Measurements from ENCODE around the gene CHD2. TPM values are rescaled to one million over a fixed set of nuclear protein-coding genes. Genes with fewer than 3 reads are reported as not detected.
"Not testable (repeated sequence)": the region's sequence is repeated elsewhere in the genome, so short reads cannot be mapped to it uniquely, and the experiment has no call there.

Gene CHD2
- total and polyA plus RNA-seq, 2 donors = 29.9 to 210 TPM

DNA sequence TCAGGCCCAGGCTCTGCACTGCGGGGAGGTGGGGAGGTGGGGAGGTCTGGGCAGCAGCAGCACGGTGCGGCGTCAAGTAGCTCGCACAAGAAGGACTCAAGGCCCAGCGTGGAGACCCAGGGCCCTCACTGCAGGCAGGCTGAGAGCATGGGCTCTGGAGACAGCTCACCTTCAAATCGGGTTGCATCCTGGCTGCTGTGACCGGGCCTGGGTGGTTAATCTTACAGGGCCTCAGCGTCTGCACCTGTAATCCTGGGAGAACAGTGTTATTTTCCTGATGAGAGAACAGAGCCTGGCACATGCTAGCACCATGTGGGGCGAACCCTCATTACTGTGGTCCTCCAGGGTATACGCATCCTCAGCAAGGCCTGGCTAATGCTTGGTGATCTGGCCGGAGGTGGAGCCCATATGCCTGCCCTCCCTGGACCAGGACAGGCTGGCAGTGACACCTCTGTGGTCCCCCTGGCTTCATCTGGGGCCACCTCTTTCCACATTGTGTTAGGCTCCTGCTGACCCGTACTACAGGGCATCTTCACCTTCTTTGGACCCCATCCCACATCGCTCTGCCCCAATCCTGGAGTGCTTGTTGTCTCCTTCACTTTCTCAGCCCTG is 133.4 kb downstream of the CHD2 start:
- DNase-seq (ENCODE audit: extremely low spot score) = no peak
- Histone ChIP-seq H3K4me1 (ENCODE audit: insufficient read depth) (no peaks in the 10 kb centered on the region), H3K4me3 (ENCODE audit: low read depth, low read length) (no peak overlapping the region), H3K36me3 (ENCODE audit: insufficient read depth) (no peaks in the 10 kb centered on the region), H3K27ac (ENCODE audit: low read depth) (no peak overlapping the region)
- WGBS = 94% methylated on average over 14 of the region's 14 CpGs

DNA sequence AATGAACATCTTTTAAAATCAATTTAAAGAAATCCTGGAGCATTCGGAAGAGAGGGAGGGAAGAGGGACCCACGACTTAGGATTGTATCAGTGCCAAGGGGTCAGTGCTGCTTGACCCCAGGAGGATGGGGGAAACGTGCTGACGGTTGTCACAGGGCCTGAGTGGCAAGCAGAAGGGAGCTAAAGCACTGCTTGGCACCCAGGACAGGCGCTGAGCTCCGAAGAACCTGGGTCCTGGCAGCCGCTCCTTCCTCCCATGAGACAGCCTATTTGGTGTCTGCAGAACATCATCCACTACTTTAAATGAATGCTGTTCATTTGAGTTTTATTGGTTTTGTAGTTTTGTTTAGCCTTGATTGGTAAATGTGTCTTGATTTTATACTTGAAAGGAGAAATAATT is 134.4 kb downstream of the CHD2 start:
- no peak overlapping the region for H3K4me3 ChIP-seq (ENCODE audit: low read depth, low read length)
- H3K4me1 ChIP-seq (ENCODE audit: insufficient read depth) = no peaks in the 10 kb centered on the region
- H3K36me3 ChIP-seq (ENCODE audit: insufficient read depth) = no peaks in the 10 kb centered on the region
- WGBS = 76% methylated on average over 7 of the region's 7 CpGs
- DNase-seq (ENCODE audit: extremely low spot score) = no peak
- no peak overlapping the region for H3K27ac ChIP-seq (ENCODE audit: low read depth)

DNA sequence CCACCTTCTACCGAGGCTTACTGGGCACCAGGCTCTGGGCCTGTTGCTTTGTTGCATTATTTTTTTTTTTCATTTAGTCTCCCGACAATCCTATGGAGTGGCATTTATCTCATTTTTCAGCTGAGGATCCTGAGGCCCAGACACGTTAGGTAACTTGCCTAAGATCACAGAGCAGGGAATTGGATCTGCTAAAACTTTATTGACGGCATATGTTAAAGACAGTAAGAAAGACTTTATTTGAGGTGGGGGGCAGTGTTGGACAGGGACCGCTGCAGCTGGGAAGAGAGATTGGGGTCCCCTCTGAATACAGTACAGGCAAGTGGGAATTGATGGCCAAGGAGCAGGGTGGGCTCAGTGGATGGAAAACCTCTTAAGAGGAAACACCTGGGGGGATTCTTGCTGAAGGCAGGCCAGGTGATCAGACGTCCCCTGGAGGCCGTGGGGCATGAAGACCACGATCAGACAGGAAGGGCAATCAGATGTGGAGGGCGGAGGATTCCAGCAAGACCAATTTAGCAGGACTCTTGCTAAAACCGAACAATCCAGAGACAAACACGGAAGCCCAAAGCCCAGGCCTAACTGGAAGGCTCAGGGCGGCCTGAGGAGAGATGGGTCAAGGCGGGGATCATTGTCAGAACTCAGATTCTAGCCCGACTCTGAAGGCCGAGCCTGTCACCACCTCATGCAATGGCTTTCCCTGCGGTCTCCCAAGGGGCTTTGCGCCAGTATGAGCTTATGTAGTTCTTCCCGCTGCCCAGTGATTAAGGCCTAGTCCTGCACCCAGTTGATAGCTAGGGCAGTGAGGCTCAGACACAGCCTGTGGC is 135.2 kb downstream of the CHD2 start:
- DNase-seq (ENCODE audit: extremely low spot score) = no peak
- Histone ChIP-seq H3K4me1 (ENCODE audit: insufficient read depth) (no peaks in the 10 kb centered on the region), H3K27ac (ENCODE audit: low read depth) (no peak overlapping the region), H3K36me3 (ENCODE audit: insufficient read depth) (no peaks in the 10 kb centered on the region), H3K4me3 (ENCODE audit: low read depth, low read length) (no peak overlapping the region)
- WGBS = 86% methylated on average over 18 of the region's 18 CpGs

DNA sequence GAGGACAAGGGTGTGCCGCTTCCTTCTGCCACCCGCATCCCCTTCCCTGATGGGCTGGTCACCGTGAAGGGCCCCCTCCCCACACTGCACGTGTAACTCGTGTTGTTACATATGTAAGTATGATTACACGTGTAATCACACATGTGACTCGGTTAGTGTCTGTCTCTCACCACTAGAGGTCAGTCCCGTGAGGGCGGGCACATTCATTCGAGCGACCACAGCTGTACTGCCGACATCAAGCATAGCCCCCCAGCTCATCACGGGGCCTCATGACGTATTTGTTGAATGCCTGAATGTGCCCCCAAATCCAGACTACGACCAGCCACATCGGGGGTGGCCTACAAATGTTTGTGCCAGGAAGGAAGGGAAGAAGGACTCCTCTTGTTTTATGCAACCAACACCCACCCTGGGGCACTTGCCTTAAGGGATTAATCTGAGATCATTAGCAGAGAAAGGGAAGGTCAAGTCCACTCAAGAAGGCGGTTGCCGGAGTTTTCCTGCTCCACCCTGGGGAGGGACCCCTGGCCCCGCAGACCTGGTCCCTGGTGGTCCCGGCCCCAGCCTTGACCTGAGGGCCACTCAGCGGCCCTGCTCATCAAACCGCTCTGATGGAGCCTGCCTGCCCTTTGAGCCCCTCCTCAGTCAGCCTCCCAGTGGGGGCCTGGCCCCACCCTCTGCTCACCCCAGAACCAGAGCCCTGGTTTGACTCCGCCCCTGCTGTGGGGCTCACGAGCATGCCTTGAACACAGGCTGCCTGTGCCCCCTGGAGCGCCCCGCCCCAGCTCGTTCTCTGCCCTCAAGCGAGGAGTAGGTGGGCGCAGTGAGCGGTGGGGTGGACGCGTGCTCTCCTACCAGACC is 136.1 kb downstream of the CHD2 start:
- 72% methylated on average over 32 of the region's 32 CpGs for WGBS
- H3K36me3 ChIP-seq (ENCODE audit: insufficient read depth) = no peaks in the 10 kb centered on the region
- H3K4me3 ChIP-seq (ENCODE audit: low read depth, low read length) = no peak overlapping the region
- H3K27ac ChIP-seq (ENCODE audit: low read depth) = no peak overlapping the region
- no peaks in the 10 kb centered on the region for H3K4me1 ChIP-seq (ENCODE audit: insufficient read depth)
- no peak for DNase-seq (ENCODE audit: extremely low spot score)

DNA sequence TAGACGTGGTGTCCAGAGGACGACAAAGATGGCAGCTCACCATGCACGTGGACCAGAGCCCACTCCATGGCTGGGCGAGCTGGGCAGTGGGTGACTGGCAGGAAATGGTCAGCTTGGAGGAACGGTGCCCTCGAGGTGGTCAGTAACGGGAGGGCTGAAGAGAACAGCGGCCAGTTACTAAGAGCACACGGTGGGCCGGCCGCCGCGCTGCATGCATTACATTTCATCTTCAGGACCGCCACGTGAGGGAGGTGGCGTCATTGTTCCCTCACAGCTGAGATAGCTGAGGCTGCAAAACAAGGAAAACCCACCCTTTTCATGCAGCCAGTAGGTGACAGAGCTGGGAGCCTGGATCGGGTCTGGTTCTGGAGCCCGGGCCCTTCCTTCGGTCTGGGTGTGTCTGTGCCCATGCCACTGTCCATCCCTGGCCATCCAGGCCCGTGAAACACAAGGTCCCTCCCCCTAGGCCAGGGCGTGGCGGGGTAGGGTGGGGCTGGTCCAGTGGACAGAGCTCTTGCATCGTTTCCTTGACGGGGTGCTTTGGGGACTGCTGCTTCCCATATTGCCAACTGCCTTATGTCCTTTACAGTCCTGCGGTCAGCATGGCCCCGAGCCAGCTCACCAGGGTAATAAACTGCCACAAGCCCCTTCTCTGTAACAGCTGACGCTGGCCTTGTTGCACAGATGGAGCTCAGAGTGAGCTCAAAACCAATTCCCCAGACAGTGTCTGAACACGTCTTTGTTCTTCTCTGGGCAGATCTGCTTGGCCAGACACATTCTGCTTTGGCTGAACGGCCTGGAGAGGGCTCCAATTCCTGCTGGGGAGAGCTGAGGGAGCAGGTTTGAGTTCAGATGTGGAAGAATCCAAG is 137.1 kb downstream of the CHD2 start:
- WGBS = 73% methylated on average over 29 of the region's 29 CpGs
- Histone ChIP-seq H3K36me3 (ENCODE audit: insufficient read depth) (no peaks in the 10 kb centered on the region), H3K4me1 (ENCODE audit: insufficient read depth) (no peaks in the 10 kb centered on the region), H3K4me3 (ENCODE audit: low read depth, low read length) (no peak overlapping the region), H3K27ac (ENCODE audit: low read depth) (no peak overlapping the region)
- peak; percentile 59 for DNase-seq (ENCODE audit: extremely low spot score)

DNA sequence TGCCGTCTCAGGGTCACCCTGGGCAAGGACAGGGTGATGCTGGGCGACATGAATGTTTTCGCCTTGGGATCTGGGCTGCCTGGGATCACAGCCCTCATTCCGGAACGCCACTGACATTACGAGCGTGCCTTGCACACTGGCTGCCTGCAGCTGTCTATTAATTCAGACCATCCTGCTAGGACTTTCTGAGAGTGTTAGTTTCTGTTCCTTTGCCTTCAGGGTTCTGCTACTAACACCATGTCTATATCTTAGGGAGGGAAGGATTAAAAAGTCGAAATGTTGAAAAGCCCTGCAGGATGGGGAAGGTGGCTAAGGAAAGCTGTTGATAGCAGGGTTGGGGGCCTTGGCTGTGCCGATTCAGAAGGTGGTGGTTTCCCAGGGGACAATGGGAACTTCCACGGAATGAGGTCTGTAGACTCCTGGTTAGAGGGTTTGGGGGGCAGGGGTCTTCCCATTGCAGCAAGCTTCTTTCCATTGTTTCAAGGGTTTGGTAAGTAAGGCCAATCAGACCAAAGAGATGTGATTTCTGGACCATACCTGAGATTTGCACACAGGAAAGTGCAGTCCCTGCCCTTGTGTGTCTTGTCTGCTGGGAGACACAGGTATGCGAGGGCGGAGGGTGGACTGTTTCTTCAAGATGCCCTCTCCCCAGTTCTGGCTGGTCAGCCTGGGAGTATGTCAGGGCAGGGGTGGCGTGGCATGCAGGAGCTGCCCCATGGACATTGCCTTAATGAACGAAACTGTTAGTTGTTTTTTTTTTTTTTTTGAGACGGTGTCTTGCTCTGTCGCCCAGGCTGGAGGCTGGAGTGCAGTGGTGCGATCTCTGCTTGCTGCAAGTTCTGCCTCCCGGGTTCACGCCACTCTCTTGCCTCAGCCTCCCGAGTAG is 137.9 kb downstream of the CHD2 start:
- H3K4me3 ChIP-seq (ENCODE audit: low read depth, low read length) = no peak overlapping the region
- H3K27ac ChIP-seq (ENCODE audit: low read depth) = no peak overlapping the region
- H3K36me3 ChIP-seq (ENCODE audit: insufficient read depth) = no peaks in the 10 kb centered on the region
- DNase-seq (ENCODE audit: extremely low spot score) = no peak
- 74% methylated on average over 20 of the region's 20 CpGs for WGBS
- H3K4me1 ChIP-seq (ENCODE audit: insufficient read depth) = no peaks in the 10 kb centered on the region

DNA sequence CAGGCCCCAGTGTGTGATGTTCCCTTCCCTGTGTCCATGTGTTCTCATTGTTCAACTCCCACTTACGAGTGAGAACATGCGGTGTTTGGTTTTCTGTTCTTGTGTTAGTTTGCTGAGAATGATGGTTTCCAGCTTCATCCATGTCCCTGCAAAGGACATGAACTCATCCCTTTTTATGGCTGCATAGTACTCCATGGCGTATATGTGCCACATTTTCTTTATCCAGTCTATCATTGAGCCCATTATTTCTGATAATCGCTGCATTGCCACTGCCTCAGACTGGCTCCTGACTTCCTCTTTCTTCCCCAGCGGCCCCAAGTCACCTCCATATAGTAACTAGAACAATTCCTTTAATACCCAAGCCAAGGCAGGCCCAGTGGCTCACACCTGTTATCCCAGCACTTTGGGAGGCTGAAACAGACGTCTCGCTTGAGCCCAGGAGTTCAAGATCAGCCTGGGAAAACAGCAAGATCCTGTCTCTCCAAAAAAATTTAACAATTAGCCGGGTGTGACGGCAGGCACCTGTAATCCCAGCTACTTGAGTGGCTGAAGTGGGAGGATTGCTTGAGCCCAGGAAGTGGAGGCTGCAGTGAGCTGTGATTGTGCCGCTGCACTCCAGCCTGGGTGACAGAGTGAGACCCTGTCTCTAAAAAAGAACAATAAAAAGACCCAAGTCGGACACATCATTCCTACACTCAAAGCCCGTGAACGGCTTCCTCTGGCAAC is 139.6 kb downstream of the CHD2 start:
- not testable (repeated sequence) for H3K4me1 ChIP-seq (ENCODE audit: insufficient read depth); H3K27ac ChIP-seq (ENCODE audit: low read depth); H3K36me3 ChIP-seq (ENCODE audit: insufficient read depth); DNase-seq (ENCODE audit: extremely low spot score); H3K4me3 ChIP-seq (ENCODE audit: low read depth, low read length)
- 91% methylated on average over 13 of the region's 13 CpGs for WGBS

DNA sequence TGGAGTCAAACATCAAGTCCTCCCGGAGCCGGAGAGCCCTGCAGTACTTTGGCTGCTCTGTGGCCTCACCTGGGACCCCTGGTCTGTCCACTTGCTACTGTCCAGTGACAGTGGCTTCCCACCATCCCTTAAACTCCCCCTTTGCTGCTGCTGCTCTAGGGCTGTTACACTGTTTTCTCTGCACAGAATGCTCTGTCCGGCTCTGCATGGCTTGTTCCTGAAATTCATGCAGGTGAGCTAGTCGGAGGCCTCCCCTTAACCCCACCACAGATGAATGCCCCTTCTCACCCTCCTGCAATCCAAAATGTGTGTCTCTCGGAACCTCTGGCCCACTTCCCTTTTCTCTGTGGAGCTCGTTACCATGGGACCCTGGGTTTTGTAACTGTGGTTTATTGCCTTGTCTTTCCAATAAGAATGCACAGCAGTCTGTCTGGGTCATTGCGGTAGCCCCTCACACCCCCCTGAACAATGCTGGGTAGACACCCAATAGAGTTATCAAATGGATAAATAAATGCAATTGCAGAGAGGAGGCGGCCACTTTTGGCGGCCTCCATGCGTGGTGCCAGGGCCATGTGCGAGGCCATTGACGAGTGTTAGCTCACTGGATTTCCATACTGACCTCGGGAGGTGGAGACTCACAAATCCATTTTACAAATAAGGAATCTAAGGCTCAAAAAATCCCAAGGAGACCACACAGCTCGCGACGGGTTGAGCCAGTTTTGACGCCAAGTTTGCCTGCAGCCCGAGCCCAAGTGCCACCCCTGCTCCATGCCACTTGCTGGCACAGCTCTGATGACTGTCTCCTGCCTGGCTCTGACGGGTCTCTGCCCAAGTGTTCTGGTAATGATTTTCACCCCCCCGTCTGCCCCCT is 140.4 kb downstream of the CHD2 start:
- Histone ChIP-seq H3K27ac (ENCODE audit: low read depth) (no peak overlapping the region), H3K4me1 (ENCODE audit: insufficient read depth) (no peaks in the 10 kb centered on the region)

DNA sequence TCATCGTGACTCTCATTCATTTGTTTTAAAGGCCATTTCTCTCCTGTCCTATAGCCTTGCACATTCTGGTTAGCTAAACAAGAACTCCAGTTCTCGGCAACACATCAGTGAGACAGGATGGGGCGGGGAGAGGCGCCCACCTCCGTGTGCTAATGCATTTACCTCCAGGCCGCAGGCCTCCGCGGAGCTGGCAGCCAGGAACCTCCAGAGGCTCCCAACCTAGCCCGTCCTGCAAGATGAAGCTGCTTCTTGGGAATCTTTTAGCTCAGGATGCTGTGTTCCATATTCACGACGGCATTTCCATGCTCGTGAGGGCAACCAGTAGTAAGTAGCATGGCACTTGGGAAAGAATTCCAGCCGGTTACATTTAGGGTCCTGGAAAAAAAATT is 141.0 kb downstream of the CHD2 start:
- WGBS = 87% methylated on average over 13 of the region's 13 CpGs
- DNase-seq (ENCODE audit: extremely low spot score) = no peak
- H3K4me1 ChIP-seq (ENCODE audit: insufficient read depth) = no peaks in the 10 kb centered on the region

More for the DNA sequence above, 140.4 kb downstream of the CHD2 start:
- 90% methylated on average over 20 of the region's 20 CpGs for WGBS
- Histone ChIP-seq H3K4me3 (ENCODE audit: low read depth, low read length) (no peak overlapping the region), H3K36me3 (ENCODE audit: insufficient read depth) (no peaks in the 10 kb centered on the region)
- no peak for DNase-seq (ENCODE audit: extremely low spot score)

DNA sequence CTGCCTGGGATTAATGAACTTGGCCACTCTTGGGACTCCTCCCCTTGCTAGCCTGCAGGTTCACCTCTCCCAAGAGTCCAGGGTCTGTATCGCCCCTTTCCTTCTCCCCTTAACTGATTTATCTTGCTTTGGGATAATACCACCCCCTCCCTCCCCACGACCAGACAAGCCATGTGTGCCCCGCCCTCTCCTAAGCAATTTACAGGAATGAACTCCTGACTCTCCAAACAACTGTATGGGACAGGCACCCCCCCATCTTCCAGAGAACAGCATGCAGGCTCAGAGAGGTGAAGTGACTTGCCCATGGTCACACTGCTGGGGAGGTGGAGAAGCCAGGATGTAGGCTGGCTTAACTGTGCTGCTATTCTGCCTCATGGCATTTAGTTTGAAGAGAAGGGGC is 142.1 kb downstream of the CHD2 start:
- no peak overlapping the region for H3K4me3 ChIP-seq (ENCODE audit: low read depth, low read length)
- H3K4me1 ChIP-seq (ENCODE audit: insufficient read depth) = no peaks in the 10 kb centered on the region
- DNase-seq (ENCODE audit: extremely low spot score) = no peak
- no peaks in the 10 kb centered on the region for H3K36me3 ChIP-seq (ENCODE audit: insufficient read depth)
- H3K27ac ChIP-seq (ENCODE audit: low read depth) = no peak overlapping the region
- WGBS = 69% methylated on average over 3 of the region's 3 CpGs

More for the DNA sequence above, 141.0 kb downstream of the CHD2 start:
- Histone ChIP-seq H3K27ac (ENCODE audit: low read depth) (no peak overlapping the region), H3K36me3 (ENCODE audit: insufficient read depth) (no peaks in the 10 kb centered on the region), H3K4me3 (ENCODE audit: low read depth, low read length) (no peak overlapping the region)

DNA sequence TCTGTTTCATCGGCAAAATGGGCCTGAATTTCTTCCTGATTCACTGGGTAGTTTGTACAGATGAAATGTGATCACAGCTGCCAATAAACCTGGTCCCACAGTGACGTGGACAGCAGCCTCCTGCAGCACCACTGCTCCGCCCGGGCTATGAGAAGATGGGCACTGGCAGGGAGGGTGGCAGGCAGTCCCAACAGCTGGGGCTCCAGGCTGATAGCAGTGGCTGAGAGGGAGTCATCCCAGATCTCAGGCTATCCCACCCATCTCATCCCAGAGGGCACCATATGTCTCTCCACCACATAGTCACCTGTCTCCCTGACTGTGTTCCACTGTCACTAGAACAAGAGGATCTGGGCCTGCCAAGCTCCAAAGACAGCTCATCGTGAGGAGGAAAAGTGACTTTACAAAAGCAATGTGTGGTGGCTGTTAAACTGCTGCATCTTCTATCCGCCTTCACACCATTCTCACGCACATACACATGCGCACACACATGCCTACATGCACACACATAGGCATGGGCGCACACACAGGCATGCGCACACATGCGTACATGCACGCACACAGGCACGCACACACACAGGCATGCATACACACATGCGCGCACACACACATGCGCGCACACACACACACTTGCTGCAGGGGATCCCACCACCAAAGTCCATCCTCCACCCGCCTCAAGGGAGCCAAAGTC is 142.7 kb downstream of the CHD2 start:
- DNase-seq (ENCODE audit: extremely low spot score) = no peak
- Histone ChIP-seq H3K4me3 (ENCODE audit: low read depth, low read length) (no peak overlapping the region), H3K27ac (ENCODE audit: low read depth) (no peak overlapping the region), H3K36me3 (ENCODE audit: insufficient read depth) (no peaks in the 10 kb centered on the region), H3K4me1 (ENCODE audit: insufficient read depth) (no peaks in the 10 kb centered on the region)
- WGBS = 91% methylated on average over 18 of the region's 18 CpGs
